IMR-90 (cell line): ENCODE measurements around the gene SRRM4. TPM values are rescaled to one million over a fixed set of nuclear protein-coding genes. Genes with fewer than 3 reads are reported as not detected.

Source experiments
- ATAC-seq: fragments of 200-7000 bp; cut with Tn5 transposase; 2 replicates; pipeline ENCODE4 v1.9.1; 2020; ENCODE audit warnings: low read depth, mild to moderate bottlenecking, moderate library complexity
- BruUV-seq: library from RNA; stranded (reverse); fragments of 400-500 nt; replicated peaks from 2 replicates; lab custom pipeline; 2021; lab: Mats Ljungman, UMichigan
- CTCF ChIA-PET: fragments of 300-600 bp; formaldehyde crosslinking; extraction: SDS; loops from one replicate; lab custom pipeline; 2021; ENCODE audit warnings: antibody characterized with exemption; lab: Yijun Ruan, JAX
- POLR2A ChIA-PET: fragments of 300-600 bp; sonication (Branson Sonifier 250); formaldehyde crosslinking; loops from one replicate; lab custom pipeline; 2022; ENCODE audit warnings: antibody characterized with exemption; ENCODE audit not compliant: unreplicated experiment; lab: Charles Lee
- DNase-seq: peaks from one replicate; pipeline ENCODE4 v3.0.0; 2013
- H2AFZ ChIP-seq: replicated peaks from 2 replicates; pipeline ENCODE3; 2013; ENCODE audit warnings: low read length, mild to moderate bottlenecking; ENCODE audit not compliant: poor library complexity
- H2AK5ac ChIP-seq: 2 replicates; pipeline ENCODE4 v1.6.1; 2013; ENCODE audit warnings: low read depth, low read length, inconsistent platforms
- H2AK9ac ChIP-seq: replicated peaks from 2 replicates; pipeline ENCODE3; 2013; ENCODE audit warnings: mild to moderate bottlenecking, low read depth, low read length, moderate library complexity; ENCODE audit not compliant: poor library complexity
- H2BK120ac ChIP-seq: 2 replicates; pipeline ENCODE4 v1.6.1; 2013; ENCODE audit warnings: low read depth, low read length, inconsistent platforms
- H2BK15ac ChIP-seq: 3 replicates; pipeline ENCODE4 v1.6.1; 2013; ENCODE audit warnings: low read depth, low read length, inconsistent platforms
- H2BK20ac ChIP-seq: 2 replicates; pipeline ENCODE4 v1.6.1; 2013; ENCODE audit warnings: low read depth, mild to moderate bottlenecking, inconsistent platforms, low read length, moderate library complexity
- H2BK5ac ChIP-seq: 2 replicates; pipeline ENCODE4 v1.6.1; 2013; ENCODE audit warnings: mild to moderate bottlenecking, low read depth, low read length, inconsistent platforms; ENCODE audit not compliant: poor library complexity, severe bottlenecking
- H3K14ac ChIP-seq: replicated peaks from 2 replicates; pipeline ENCODE4 v1.6.1; 2013; ENCODE audit warnings: low read depth, low read length, inconsistent platforms
- H3K18ac ChIP-seq: 2 replicates; pipeline ENCODE4 v1.6.1; 2013; ENCODE audit warnings: low read depth, low read length, control low read depth
- H3K23ac ChIP-seq: 2 replicates; pipeline ENCODE4 v1.6.1; 2013; ENCODE audit warnings: low read depth, low read length, inconsistent platforms
- H3K27ac ChIP-seq: 2 replicates; pipeline ENCODE4 v1.5.1; 2013; ENCODE audit warnings: mild to moderate bottlenecking, control low read depth, low read length; ENCODE audit not compliant: insufficient read depth
- H3K27me3 ChIP-seq: 2 replicates; pipeline ENCODE4 v1.6.1; 2013; ENCODE audit warnings: low read length; ENCODE audit not compliant: control insufficient read depth, insufficient read depth
- H3K36me3 ChIP-seq: 2 replicates; pipeline ENCODE4 v1.6.1; 2013; ENCODE audit warnings: low read length, mixed read lengths; ENCODE audit not compliant: control insufficient read depth, insufficient read depth
- H3K4ac ChIP-seq: 2 replicates; pipeline ENCODE4 v1.6.1; 2013; ENCODE audit warnings: low read depth, low read length, inconsistent platforms
- H3K4me1 ChIP-seq: 2 replicates; pipeline ENCODE4 v1.6.1; 2013; ENCODE audit warnings: low read length, mixed read lengths; ENCODE audit not compliant: control insufficient read depth, insufficient read depth
- H3K4me2 ChIP-seq: 2 replicates; pipeline ENCODE4 v1.6.1; 2013; ENCODE audit warnings: low read depth, mild to moderate bottlenecking, control low read depth, low read length, moderate library complexity
- H3K4me3 ChIP-seq: 2 replicates; pipeline ENCODE4 v1.5.1; 2013; ENCODE audit warnings: low read depth, mild to moderate bottlenecking, control low read depth, low read length, moderate library complexity; ENCODE audit not compliant: insufficient read depth
- H3K56ac ChIP-seq: 2 replicates; pipeline ENCODE4 v1.6.1; 2013; ENCODE audit warnings: low read length, inconsistent platforms; ENCODE audit not compliant: insufficient read depth; ENCODE audit errors: extremely low read depth
- H3K79me1 ChIP-seq, 2 experiments: 2 replicates each; pipeline ENCODE4 v1.6.1; 2013; ENCODE audit warnings: low read length in 2 of 2, inconsistent platforms in 1 of 2, low read depth in 1 of 2
- H3K9ac ChIP-seq: 2 replicates; pipeline ENCODE4 v1.6.1; 2013; ENCODE audit warnings: low read depth, low read length, control low read depth
- H3K9me1 ChIP-seq: 2 replicates; pipeline ENCODE4 v1.6.1; 2013; ENCODE audit warnings: low read length, inconsistent platforms; ENCODE audit not compliant: insufficient read depth
- H3K9me3 ChIP-seq: 2 replicates; pipeline ENCODE4 v1.6.1; 2013; ENCODE audit warnings: low read length; ENCODE audit not compliant: control insufficient read depth, insufficient read depth
- H4K20me1 ChIP-seq: 2 replicates; pipeline ENCODE4 v1.6.1; 2013; ENCODE audit warnings: low read length, inconsistent platforms; ENCODE audit not compliant: insufficient read depth
- H4K5ac ChIP-seq: 2 replicates; pipeline ENCODE4 v1.6.1; 2013; ENCODE audit warnings: mild to moderate bottlenecking, low read depth, low read length, control low read depth
- H4K8ac ChIP-seq, 2 experiments: 2 replicates each; pipeline ENCODE4 v1.6.1; 2013; ENCODE audit warnings: low read depth in 2 of 2, low read length in 2 of 2, control low read depth in 1 of 2, inconsistent platforms in 1 of 2
- H4K91ac ChIP-seq: 2 replicates; pipeline ENCODE4 v1.6.1; 2013; ENCODE audit warnings: low read depth, low read length, inconsistent platforms; ENCODE audit not compliant: insufficient read depth
- BHLHE40 ChIP-seq: fragments of 150-350 bp; IDR thresholded peaks from 2 replicates; pipeline ENCODE4 v1.6.1; 2016; ENCODE audit warnings: mild to moderate bottlenecking, low read depth, low read length
- MAZ ChIP-seq: IDR thresholded peaks from 2 replicates; pipeline ENCODE4 v1.6.1; 2012; ENCODE audit warnings: low read depth, mild to moderate bottlenecking, low read length, improper control_type of control experiment, moderate library complexity, borderline replicate concordance
- RAD21 ChIP-seq: IDR thresholded peaks from 2 replicates; pipeline ENCODE4 v1.6.1; 2012; ENCODE audit warnings: low read length, improper control_type of control experiment
- RCOR1 ChIP-seq: IDR thresholded peaks from 2 replicates; pipeline ENCODE4 v1.6.1; 2012; ENCODE audit warnings: mild to moderate bottlenecking, low read length, improper control_type of control experiment; ENCODE audit not compliant: insufficient replicate concordance
- WGBS, 2 experiments: methylation state at CpG; one replicate each; pipeline versions ENCODE4 v1.1.5 to v1.1.7; 2013; ENCODE audit warnings: missing lambda C conversion rate in 2 of 2; ENCODE audit not compliant: insufficient read length in 1 of 2; ENCODE audit errors: extremely low coverage in 2 of 2; 5-methylcytosine and 5-hydroxymethylcytosine counted together
- dilution Hi-C: fragments of 300-500 bp; cut with HindIII; formaldehyde crosslinking; loops from one replicate; pipeline ENCODE4 v1.14.3; 2018; ENCODE audit warnings: low sequenced_read_pairs; ENCODE audit not compliant: unreplicated experiment
- in situ Hi-C: fragments of 300-500 bp; cut with MboI; formaldehyde crosslinking; loops from 3 replicates; pipeline ENCODE4 v1.14.3; 2019; ENCODE audit warnings: low sequenced_read_pairs, inconsistent platforms, mixed read lengths
- intact Hi-C: fragments of 100-400 bp; cut with micrococcal nuclease; formaldehyde crosslinking; loops from 2 replicates; pipeline ENCODE4 v1.10.0; 2022
- polyA plus RNA-seq, 3 experiments: library from polyadenylated mRNA; depleted of rRNA; stranded (reverse); fragments of >200 nt; gene quantifications; 2 replicates each; pipeline ENCODE4 v1.2.3, GENCODE V29; 2012; ENCODE audit warnings: low replicate concordance in 1 of 3
- total RNA-seq: library from RNA; depleted of rRNA; stranded (reverse); fragments of >200 nt; gene quantifications from 2 replicates; pipeline ENCODE4 v1.2.3, GENCODE V29; 2012
- TF ChIP-seq, protein P1 (sequence below): fragments of 150-350 bp; IDR thresholded peaks from 2 replicates; pipeline ENCODE4 v1.6.1; 2016; ENCODE audit warnings: low read depth, mild to moderate bottlenecking, low read length, moderate library complexity, borderline replicate concordance

Gene SRRM4
- total and polyA plus RNA-seq, 2 of the 4 experiments (the other 2 are of a cell fraction) = not detected

DNA sequence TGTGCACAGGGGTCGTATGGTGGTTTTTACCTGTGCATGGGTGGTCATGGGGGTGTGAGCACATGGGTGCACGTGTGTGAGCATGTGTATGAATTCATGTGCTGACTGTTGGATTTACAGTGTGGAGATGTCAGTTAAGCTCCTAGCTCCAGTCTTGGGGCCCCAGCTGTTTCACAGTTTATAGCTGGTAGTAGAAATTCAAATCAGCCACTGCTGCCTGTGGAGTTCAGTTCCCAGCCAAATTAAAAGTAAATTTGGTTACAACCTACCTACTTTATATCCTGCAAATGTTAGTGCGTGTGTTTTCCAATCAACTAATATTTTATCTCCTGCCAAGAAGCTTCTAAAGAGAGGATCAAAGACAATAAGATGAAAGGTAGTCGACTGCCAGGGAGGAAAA lies 141.4 kb downstream of the SRRM4 start:
- H3K27ac ChIP-seq = no peak overlapping the region
- TF ChIP-seq RAD21 (no peak), RCOR1 (no peak), BHLHE40 (no peak), MAZ (no peak)
- TF ChIP-seq, protein P1, sequence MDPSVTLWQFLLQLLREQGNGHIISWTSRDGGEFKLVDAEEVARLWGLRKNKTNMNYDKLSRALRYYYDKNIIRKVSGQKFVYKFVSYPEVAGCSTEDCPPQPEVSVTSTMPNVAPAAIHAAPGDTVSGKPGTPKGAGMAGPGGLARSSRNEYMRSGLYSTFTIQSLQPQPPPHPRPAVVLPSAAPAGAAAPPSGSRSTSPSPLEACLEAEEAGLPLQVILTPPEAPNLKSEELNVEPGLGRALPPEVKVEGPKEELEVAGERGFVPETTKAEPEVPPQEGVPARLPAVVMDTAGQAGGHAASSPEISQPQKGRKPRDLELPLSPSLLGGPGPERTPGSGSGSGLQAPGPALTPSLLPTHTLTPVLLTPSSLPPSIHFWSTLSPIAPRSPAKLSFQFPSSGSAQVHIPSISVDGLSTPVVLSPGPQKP = no peak
- no peak overlapping the region for H2BK15ac ChIP-seq
- no peak overlapping the region for H3K23ac ChIP-seq
- no TSS peak for BruUV-seq
- H3K9me3 ChIP-seq = peaks cover 2% of the 10 kb centered on the region; the same call in 1 of the 2 replicates
- H3K14ac ChIP-seq = no peak overlapping the region
- H2BK20ac ChIP-seq = no peak overlapping the region
- no peaks in the 10 kb centered on the region for H4K20me1 ChIP-seq
- no peak overlapping the region for H3K4ac ChIP-seq
- no peaks in the 10 kb centered on the region for H3K79me1 ChIP-seq
- CTCF ChIA-PET = no interaction called here
- no peak overlapping the region for H3K4me2 ChIP-seq
- no peaks in the 10 kb centered on the region for H3K9me1 ChIP-seq
- no peak overlapping the region for H4K8ac ChIP-seq
- no peak overlapping the region for H2BK5ac ChIP-seq
- no peak overlapping the region for H2BK120ac ChIP-seq
- H2AK5ac ChIP-seq = no peak overlapping the region
- H3K56ac ChIP-seq = no peak overlapping the region
- POLR2A ChIA-PET = no interaction called here
- H2AK9ac ChIP-seq = no peak overlapping the region
- in situ Hi-C loops = loop anchor here (5.0 kb wide), 1 partner anchor 280 kb away; no protein-coding TSS in a partner anchor
- no peaks in the 10 kb centered on the region for H3K36me3 ChIP-seq
- no peaks in the 10 kb centered on the region for H3K4me1 ChIP-seq
- no peak overlapping the region for H4K91ac ChIP-seq
- intact Hi-C loops = no loop called here
- no peak overlapping the region for H2AFZ ChIP-seq
- H3K9ac ChIP-seq = no peak overlapping the region
- ATAC-seq = no peak
- dilution Hi-C loops = no loop called here
- no peak overlapping the region for H3K18ac ChIP-seq
- DNase-seq = no peak
- WGBS, 2 experiments = 0% methylated on average over 1 of the region's 4 CpGs; no CpG with 5 or more reads in 1 of the 2 experiments
- no peaks in the 10 kb centered on the region for H3K27me3 ChIP-seq
- H3K4me3 ChIP-seq = no peak overlapping the region
- H4K5ac ChIP-seq = no peak overlapping the region
